ENCODE data around the gene MDK. TPM values are rescaled to one million over a fixed set of nuclear protein-coding genes. Genes with fewer than 3 reads are reported as not detected.
A peak's percentile ranks its signal among the peaks of the same experiment; 100 is the strongest.

The MDK gene
- total RNA-seq, 1 donor from 2014 or later, result 26.1 TPM

DNA sequence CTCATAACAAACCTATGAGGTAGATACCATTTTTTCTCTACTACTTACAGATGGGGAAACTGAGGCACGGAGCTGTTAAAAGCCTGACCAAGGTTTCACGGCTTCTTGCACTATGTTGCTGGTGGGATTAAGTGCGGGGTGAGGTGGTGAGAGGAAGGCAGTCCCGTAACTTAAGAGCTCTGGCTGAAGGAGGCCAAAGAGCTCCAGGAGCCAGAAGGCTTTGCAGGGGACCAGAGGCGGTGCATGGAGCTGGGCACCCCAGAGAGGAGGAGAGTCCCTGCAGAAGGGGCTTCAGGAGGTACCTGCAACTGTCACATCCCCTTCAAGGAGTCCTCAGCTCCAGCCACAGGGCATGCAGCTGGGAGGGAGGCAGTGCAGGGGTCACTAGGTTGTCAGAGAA lies 6.0 kb downstream of the MDK start:
- DNase-seq (no peak), ATAC-seq (no peak)

DNA sequence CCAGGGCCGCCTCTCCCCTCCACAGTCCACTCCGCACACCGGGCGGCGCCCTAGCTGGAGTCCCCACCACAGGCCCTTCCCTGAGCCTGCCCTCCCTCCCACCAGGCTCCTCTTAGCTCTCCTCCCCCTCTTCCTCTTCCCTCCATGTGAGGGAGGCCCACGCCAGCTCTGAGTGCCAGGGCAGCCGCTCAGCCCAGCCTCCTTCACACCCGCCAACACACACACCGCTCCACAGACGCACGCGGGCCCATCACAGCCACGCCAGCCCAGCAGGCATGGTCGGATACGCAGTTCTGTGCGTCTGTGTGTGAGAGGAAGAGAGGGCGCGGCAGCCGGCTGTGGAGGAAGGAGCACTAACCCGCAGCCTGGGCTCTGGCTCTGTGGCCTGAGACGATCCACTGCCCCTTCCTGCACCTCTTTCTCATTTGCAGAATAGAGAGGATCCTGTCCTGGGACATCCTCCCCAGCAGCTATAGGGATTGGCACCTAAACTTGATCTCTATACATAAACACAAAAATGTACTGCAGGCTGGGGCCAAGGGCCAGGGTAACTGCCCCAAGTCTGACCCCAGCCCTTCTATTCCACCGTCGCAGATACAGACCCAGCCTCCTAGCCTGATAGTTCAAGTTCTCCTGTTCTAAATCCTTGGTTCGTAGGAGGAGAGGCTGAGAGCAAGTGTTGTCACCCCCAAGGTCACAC lies 6.6 kb downstream of the MDK start:
- no peaks in the 10 kb centered on the region for H3K36me3 ChIP-seq
- ATAC-seq, result no peak
- H3K27ac ChIP-seq, result no peak overlapping the region
- DNase-seq, result no peak
- no peak overlapping the region for H3K4me3 ChIP-seq
- no peaks in the 10 kb centered on the region for H3K9me3 ChIP-seq
- H3K4me1 ChIP-seq, result peaks cover 34% of the 10 kb centered on the region
- H3K27me3 ChIP-seq (ENCODE audit: low read depth), result peaks cover 67% of the 10 kb centered on the region
- TF ChIP-seq, protein P1, sequence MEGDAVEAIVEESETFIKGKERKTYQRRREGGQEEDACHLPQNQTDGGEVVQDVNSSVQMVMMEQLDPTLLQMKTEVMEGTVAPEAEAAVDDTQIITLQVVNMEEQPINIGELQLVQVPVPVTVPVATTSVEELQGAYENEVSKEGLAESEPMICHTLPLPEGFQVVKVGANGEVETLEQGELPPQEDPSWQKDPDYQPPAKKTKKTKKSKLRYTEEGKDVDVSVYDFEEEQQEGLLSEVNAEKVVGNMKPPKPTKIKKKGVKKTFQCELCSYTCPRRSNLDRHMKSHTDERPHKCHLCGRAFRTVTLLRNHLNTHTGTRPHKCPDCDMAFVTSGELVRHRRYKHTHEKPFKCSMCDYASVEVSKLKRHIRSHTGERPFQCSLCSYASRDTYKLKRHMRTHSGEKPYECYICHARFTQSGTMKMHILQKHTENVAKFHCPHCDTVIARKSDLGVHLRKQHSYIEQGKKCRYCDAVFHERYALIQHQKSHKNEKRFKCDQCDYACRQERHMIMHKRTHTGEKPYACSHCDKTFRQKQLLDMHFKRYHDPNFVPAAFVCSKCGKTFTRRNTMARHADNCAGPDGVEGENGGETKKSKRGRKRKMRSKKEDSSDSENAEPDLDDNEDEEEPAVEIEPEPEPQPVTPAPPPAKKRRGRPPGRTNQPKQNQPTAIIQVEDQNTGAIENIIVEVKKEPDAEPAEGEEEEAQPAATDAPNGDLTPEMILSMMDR (IDR thresholded peaks at IDR 0.05), result no peak
- intact Hi-C loops (cut with DNase I), result no loop called here

More for the DNA sequence above, 6.0 kb downstream of the MDK start:
- no peak overlapping the region for H3K27ac ChIP-seq
- H3K9me3 ChIP-seq, result no peaks in the 10 kb centered on the region
- H3K27me3 ChIP-seq (ENCODE audit: low read depth), result peaks cover 65% of the 10 kb centered on the region
- H3K4me3 ChIP-seq, result no peak overlapping the region
- TF ChIP-seq, protein P1 (IDR thresholded peaks at IDR 0.05), result no peak
- intact Hi-C loops (cut with DNase I), result no loop called here
- H3K4me1 ChIP-seq, result peaks cover 31% of the 10 kb centered on the region
- no peaks in the 10 kb centered on the region for H3K36me3 ChIP-seq

DNA sequence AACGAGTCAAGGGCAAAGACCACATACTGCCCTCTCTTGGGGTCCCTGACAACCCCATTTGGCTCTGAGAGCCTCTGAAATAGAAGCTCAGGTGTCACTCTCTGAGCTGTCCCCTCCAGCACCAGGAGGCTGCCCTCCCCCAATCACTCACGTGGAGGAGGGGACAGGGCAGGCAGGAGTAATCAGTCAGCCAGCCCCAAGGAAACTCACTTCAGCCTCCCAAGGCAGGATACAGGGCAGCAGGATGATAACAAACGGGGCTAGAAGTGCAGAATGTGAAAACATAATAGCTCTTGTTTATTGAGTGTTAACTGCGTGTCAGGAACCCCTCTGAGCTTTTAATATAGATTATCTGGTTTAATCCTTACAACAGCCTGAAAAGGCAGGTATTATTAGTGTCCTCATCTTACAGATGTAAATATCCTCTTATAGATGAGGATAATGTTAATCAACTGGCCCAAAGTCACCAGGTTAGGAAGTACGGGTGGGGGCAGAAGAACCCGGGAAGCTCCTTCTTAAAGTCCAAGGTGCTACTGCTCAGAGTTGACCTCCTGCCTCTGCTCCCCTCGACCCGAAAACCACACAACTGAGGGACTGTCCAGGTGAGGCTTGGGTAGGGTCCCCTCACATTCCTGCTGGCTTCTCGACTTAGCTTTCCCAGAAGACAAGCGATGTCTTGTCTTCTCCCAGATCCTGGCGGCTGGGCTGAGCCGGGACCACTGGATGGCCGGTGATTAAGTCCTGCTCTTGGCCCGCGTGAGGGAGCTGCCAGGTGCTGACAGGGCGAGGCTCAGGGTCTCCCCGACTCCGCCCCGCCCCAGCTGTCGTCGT lies 7.4 kb downstream of the MDK start:
- DNase-seq (no peak), ATAC-seq (no peak)
- intact Hi-C loops (cut with DNase I), result no loop called here
- no peaks in the 10 kb centered on the region for H3K9me3 ChIP-seq
- peaks cover 67% of the 10 kb centered on the region for H3K27me3 ChIP-seq (ENCODE audit: low read depth)
- no peak overlapping the region for H3K4me3 ChIP-seq
- H3K36me3 ChIP-seq, result no peaks in the 10 kb centered on the region
- peaks cover 34% of the 10 kb centered on the region for H3K4me1 ChIP-seq
- H3K27ac ChIP-seq, result no peak overlapping the region
- TF ChIP-seq, protein P1 (IDR thresholded peaks at IDR 0.05), result no peak

DNA sequence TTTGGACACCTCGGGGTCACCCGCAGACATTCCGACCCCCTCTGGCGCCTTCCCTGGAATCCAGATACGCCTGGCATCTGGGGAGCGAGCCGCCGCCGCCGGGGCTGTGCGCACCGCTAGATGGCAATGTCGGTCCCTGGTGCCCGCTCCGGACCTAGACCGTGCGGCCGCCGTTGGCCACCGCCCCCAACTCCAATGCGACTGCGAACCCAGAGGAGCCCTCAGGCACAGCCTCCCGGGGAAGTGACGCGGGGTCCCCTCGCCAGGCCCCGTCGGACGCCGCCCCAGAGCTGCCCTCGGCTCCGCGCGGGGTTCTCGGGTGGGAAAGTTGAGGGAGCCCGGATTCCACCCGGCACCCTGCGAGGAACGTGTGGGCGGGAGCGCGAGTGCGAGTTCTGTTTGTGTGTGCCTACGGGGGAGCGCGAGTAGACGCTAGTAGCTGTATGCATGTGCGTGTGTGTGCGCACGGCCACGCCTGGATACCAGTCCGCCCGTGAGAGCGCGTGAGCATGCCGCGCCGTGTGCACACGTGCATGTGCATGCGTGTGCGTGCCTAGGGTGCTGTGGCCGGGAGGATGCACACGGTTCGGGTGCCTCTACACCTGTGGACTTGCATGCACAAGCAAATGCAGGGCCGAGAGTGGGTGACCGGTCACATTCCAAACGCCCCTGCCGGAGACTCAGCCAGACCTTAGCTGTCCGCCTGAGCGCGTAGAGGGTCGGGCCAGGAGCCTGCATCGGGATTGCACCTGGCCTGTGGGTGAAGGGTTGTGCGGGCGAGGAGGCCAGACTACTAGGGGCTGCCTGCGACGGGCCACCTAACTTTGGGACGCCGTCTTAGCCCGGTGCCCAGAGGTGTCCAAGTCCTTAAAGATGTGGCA lies 8.2 kb downstream of the MDK start:
- H3K4me1 ChIP-seq, result peaks cover 34% of the 10 kb centered on the region
- intact Hi-C loops (cut with DNase I), result no loop called here
- H3K9me3 ChIP-seq, result no peaks in the 10 kb centered on the region
- no peak overlapping the region for H3K27ac ChIP-seq
- peaks cover 67% of the 10 kb centered on the region for H3K27me3 ChIP-seq (ENCODE audit: low read depth)
- TF ChIP-seq, protein P1 (IDR thresholded peaks at IDR 0.05), result peak; percentile 90
- peak overlapping the region; percentile 50 for H3K4me3 ChIP-seq
- DNase-seq (peak; percentile 82), ATAC-seq (peak; percentile 77 to 78)
- no peaks in the 10 kb centered on the region for H3K36me3 ChIP-seq

Data from lower lobe of right lung (tissue), 2 donors.